ENCODE measurements around the gene CD274. TPM values are rescaled to one million over a fixed set of nuclear protein-coding genes. Genes with fewer than 3 reads are reported as not detected.

The CD274 gene
- total RNA-seq, 1 experiment from 2014 or later: not detected

GRCh38 chr9:5427005-5427404, 23.3 kb upstream of the CD274 start:
- Histone ChIP-seq H3K4me1 (no peaks in the 10 kb centered on the region), H3K27me3 (replicated peaks; ENCODE audit: control insufficient read depth, insufficient read depth, low read length) (no peaks in the 10 kb centered on the region), H3K9me3 (no peaks in the 10 kb centered on the region), H3K36me3 (ENCODE audit: control insufficient read depth, insufficient read depth, low read length) (no peaks in the 10 kb centered on the region), H3K4me3 (ENCODE audit: low read depth, low read length) (no peak overlapping the region)
- no TSS peak for BruUV-seq (replicated peaks)
- no peak overlapping the region for H3K27ac Mint-ChIP-seq (ENCODE audit: unreplicated experiment)
- no peaks in the 10 kb centered on the region for H3K4me1 Mint-ChIP-seq (ENCODE audit: low read depth, unreplicated experiment)
- TF ChIP-seq CTCF (IDR thresholded peaks at IDR 0.05; ENCODE audit: insufficient read depth in 1 of 2, low read depth in 1 of 2, low read length in 1 of 2, severe bottlenecking in 1 of 2, unreplicated experiment in 1 of 2): no peak
- CTCF ChIA-PET: no interaction called here
- H3K36me3 Mint-ChIP-seq (ENCODE audit: insufficient read depth, unreplicated experiment): no peaks in the 10 kb centered on the region
- no peak overlapping the region for H3K4me3 Mint-ChIP-seq (ENCODE audit: unreplicated experiment)
- H3K27me3 Mint-ChIP-seq (ENCODE audit: insufficient read depth, unreplicated experiment): no peaks in the 10 kb centered on the region
- POLR2A ChIA-PET: no interaction called here
- intact Hi-C loops (cut with micrococcal nuclease; ENCODE audit: unreplicated experiment): no loop called here
- no peak for DNase-seq
- no peaks in the 10 kb centered on the region for H3K9me3 Mint-ChIP-seq (ENCODE audit: unreplicated experiment)

- Histone ChIP-seq H3K9me3 (no peaks in the 10 kb centered on the region), H3K4me3 (ENCODE audit: low read depth, low read length) (no peak overlapping the region), H3K4me1 (no peaks in the 10 kb centered on the region), H3K36me3 (ENCODE audit: control insufficient read depth, insufficient read depth, low read length) (no peaks in the 10 kb centered on the region), H3K27me3 (replicated peaks; ENCODE audit: control insufficient read depth, insufficient read depth, low read length) (no peaks in the 10 kb centered on the region)
- Mint-ChIP-seq H3K27me3 (ENCODE audit: insufficient read depth, unreplicated experiment) (no peaks in the 10 kb centered on the region), H3K4me1 (ENCODE audit: low read depth, unreplicated experiment) (no peaks in the 10 kb centered on the region), H3K36me3 (ENCODE audit: insufficient read depth, unreplicated experiment) (no peaks in the 10 kb centered on the region), H3K9me3 (ENCODE audit: unreplicated experiment) (no peaks in the 10 kb centered on the region), H3K27ac (ENCODE audit: unreplicated experiment) (no peak overlapping the region), H3K4me3 (ENCODE audit: unreplicated experiment) (no peak overlapping the region)
- CTCF ChIA-PET: no interaction called here
- intact Hi-C loops (cut with micrococcal nuclease; ENCODE audit: unreplicated experiment): no loop called here
- no peak for TF ChIP-seq CTCF (IDR thresholded peaks at IDR 0.05; ENCODE audit: insufficient read depth in 1 of 2, low read depth in 1 of 2, low read length in 1 of 2, severe bottlenecking in 1 of 2, unreplicated experiment in 1 of 2)
- DNase-seq: no peak
- POLR2A ChIA-PET: no interaction called here
- BruUV-seq (replicated peaks): no TSS peak
Measured at GRCh38 chr9:5428172-5428571, 22.2 kb upstream of the CD274 start.

- POLR2A ChIA-PET: no interaction called here
- Mint-ChIP-seq H3K27me3 (ENCODE audit: insufficient read depth, unreplicated experiment) (no peaks in the 10 kb centered on the region), H3K27ac (ENCODE audit: unreplicated experiment) (no peak overlapping the region), H3K36me3 (ENCODE audit: insufficient read depth, unreplicated experiment) (no peaks in the 10 kb centered on the region), H3K4me3 (ENCODE audit: unreplicated experiment) (no peak overlapping the region), H3K9me3 (ENCODE audit: unreplicated experiment) (no peaks in the 10 kb centered on the region), H3K4me1 (ENCODE audit: low read depth, unreplicated experiment) (no peaks in the 10 kb centered on the region)
- H3K4me1 ChIP-seq: no peaks in the 10 kb centered on the region
- H3K9me3 ChIP-seq: no peaks in the 10 kb centered on the region
- DNase-seq: no peak
- no peaks in the 10 kb centered on the region for H3K27me3 ChIP-seq (replicated peaks; ENCODE audit: control insufficient read depth, insufficient read depth, low read length)
- H3K4me3 ChIP-seq (ENCODE audit: low read depth, low read length): no peak overlapping the region
- H3K36me3 ChIP-seq (ENCODE audit: control insufficient read depth, insufficient read depth, low read length): no peaks in the 10 kb centered on the region
- no peak for TF ChIP-seq CTCF (IDR thresholded peaks at IDR 0.05; ENCODE audit: insufficient read depth in 1 of 2, low read depth in 1 of 2, low read length in 1 of 2, severe bottlenecking in 1 of 2, unreplicated experiment in 1 of 2)
- BruUV-seq (replicated peaks): no TSS peak
- intact Hi-C loops (cut with micrococcal nuclease; ENCODE audit: unreplicated experiment): no loop called here
- CTCF ChIA-PET: no interaction called here
Measured at GRCh38 chr9:5428794-5429528, 21.4 kb upstream of the CD274 start.

All from Caco-2 (cell line).